Smooth muscle cell of the pulmonary artery (primary cell): ENCODE data around the gene NCEH1. TPM values are rescaled to one million over a fixed set of nuclear protein-coding genes. Genes with fewer than 3 reads are reported as not detected.

Experiments used
- total RNA-seq: library from RNA; depleted of rRNA; stranded (reverse); fragments of >200 nt; gene quantifications from 2 replicates; pipeline ENCODE4 v1.2.3, GENCODE V29; 2014

NCEH1 gene, protein sequence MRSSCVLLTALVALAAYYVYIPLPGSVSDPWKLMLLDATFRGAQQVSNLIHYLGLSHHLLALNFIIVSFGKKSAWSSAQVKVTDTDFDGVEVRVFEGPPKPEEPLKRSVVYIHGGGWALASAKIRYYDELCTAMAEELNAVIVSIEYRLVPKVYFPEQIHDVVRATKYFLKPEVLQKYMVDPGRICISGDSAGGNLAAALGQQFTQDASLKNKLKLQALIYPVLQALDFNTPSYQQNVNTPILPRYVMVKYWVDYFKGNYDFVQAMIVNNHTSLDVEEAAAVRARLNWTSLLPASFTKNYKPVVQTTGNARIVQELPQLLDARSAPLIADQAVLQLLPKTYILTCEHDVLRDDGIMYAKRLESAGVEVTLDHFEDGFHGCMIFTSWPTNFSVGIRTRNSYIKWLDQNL
- total RNA-seq: 18.1 and 22.0 TPM in 2 replicates

DNA sequence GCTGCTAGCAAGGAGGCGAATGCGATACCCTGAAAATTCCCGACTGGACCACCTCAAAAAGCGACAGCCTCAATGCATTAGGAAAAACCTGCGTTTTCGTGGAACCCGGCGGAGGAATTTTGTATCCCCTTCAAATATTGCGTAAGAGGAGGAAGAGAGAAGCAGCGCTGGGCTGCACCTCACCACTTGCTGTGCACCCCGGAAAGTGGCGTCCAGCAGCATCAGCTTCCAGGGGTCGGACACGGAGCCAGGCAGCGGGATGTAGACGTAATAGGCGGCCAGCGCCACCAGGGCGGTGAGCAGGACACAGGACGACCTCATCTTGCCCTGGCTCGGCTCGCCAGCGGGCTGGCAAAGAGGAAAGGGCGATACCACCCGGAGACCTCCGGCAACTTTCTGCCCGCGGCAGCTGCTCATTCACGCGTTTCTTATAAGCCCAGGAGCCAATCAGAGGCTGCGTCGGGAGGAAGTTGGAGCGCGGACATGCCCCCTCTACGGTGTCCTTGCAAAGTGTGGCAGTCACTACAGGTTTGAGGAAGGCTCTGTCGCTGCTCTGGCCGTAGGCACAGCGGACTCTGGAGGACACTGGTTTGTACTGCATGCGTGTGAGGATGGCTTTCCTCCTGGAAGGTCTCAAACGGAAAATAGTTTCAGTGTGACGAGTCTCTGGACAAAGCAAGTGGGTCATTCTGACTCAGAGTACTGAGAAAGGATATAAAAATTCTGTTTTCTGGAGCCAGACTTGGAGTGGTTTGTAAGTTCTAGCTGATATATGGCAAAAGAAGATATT lies at the start of gene NCEH1:
Gene NCEH1, minus strand, starts transcription at position 404 of the 790 bp plus-strand sequence. Its CDS starts 83 bp downstream, at position 321.

DNA sequence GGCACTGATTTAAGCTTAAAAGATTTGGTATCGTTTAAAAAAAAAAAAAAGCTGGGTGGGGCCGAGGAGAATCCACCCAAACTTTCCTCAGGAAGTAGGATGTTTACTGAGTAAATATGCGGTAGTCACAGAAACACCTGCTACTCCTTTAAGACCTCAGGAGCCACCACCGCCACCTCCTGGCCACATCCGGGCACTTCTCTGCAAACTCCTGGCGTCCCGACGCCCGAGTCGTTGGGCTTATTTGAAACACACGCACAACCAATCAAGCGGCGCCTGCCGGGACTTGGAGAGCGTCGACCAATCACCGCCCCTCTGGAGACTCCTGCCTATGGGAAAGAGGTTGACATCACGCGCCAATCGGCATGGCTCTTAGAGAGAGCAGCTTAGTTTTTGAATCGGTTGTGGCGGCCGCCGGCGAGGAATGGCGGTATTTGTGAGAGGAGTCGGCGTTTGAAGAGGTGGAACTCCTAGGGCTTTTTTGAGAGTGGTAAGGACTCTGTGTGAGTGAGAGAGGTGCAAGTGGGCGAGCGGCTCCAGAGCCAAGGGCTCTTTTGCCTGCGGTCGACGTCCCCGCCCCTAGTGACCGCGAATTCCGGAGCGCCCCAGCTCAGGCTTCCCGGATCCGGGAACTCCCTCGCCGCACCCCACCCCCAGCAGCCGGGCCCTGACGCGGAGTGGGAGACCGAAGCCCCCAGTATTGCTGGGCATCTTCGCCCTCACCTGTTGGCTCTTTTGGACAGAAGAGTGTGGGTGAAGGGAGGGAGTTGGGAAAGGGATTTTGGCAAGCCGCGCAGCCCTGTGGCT lies 39.7 kb upstream of the NCEH1 start, which contains the start of gene ECT2:
Gene ECT2, plus strand, starts transcription at position 359 of the 807 bp plus-strand sequence. CDS start 3,805 bp downstream, outside the sequence.

Other genes starting within 250 kb of the NCEH1 start
- 0.33 and 1.1 TPM in 2 replicates for gene TNFSF10, start 187.6 kb downstream of the NCEH1 start, total RNA-seq
- 17.2 and 26.1 TPM in 2 replicates for gene ECT2, start 39.7 kb upstream of the NCEH1 start, total RNA-seq